ENCODE results near the gene DSE.
A peak's percentile ranks its signal among the peaks of the same experiment; 100 is the strongest.

Gene DSE

GRCh38 chr6:116363759-116364158, 7.0 kb upstream of the DSE start:
- DNase-seq, result peak; percentile 60

- peak; percentile 88 for DNase-seq
These were observed 6.4 kb upstream of the DSE start for GRCh38 chr6:116364321-116364720.

GRCh38 chr6:116365743-116366142, 5.0 kb upstream of the DSE start:
- no peak for DNase-seq

GRCh38 chr6:116366740-116367275, 3.9 kb upstream of the DSE start:
- DNase-seq, result no peak

- DNase-seq, result no peak
These were observed 1.2 kb upstream of the DSE start for GRCh38 chr6:116369540-116369939.

- peak; percentile 57 for DNase-seq
These were observed 585 bp upstream of the DSE start for GRCh38 chr6:116369964-116370759.

- peak; percentile 72 for DNase-seq
These were observed 572 bp downstream of the DSE start for GRCh38 chr6:116371120-116371917.

GRCh38 chr6:116371918-116372209, 1.1 kb downstream of the DSE start:
- no peak for DNase-seq

- no peak for DNase-seq
These were observed 2.6 kb downstream of the DSE start for GRCh38 chr6:116373300-116373699.

- no peak for DNase-seq
These were observed 3.2 kb downstream of the DSE start for GRCh38 chr6:116373940-116374339.

- DNase-seq, result no peak
These were observed 3.8 kb downstream of the DSE start for GRCh38 chr6:116374586-116374985.

- DNase-seq, result no peak
These were observed 4.5 kb downstream of the DSE start for GRCh38 chr6:116375262-116375661.

- no peak for DNase-seq
These were observed 5.4 kb downstream of the DSE start for GRCh38 chr6:116376149-116376548.

GRCh38 chr6:116379764-116380163, 9.0 kb downstream of the DSE start:
- no peak for DNase-seq

- DNase-seq, result no peak
These were observed 9.6 kb downstream of the DSE start for GRCh38 chr6:116380346-116380745.

- DNase-seq, result no peak
These were observed 10.3 kb downstream of the DSE start for GRCh38 chr6:116381000-116381399.

- no peak for DNase-seq
These were observed 11.8 kb downstream of the DSE start for GRCh38 chr6:116382587-116382986.

GRCh38 chr6:116384727-116385458, 14.1 kb downstream of the DSE start:
- DNase-seq, result no peak

- DNase-seq, result peak; percentile 36
These were observed 14.7 kb downstream of the DSE start for GRCh38 chr6:116385459-116385802.

GRCh38 chr6:116385921-116386320, 15.2 kb downstream of the DSE start:
- DNase-seq, result no peak

- DNase-seq, result peak; percentile 41
These were observed 16.0 kb downstream of the DSE start for GRCh38 chr6:116386581-116387299.

GRCh38 chr6:116387374-116387773, 16.6 kb downstream of the DSE start:
- DNase-seq, result peak; percentile 56

- no peak for DNase-seq
These were observed 18.2 kb downstream of the DSE start for GRCh38 chr6:116388924-116389323.
